Endothelial cell of umbilical vein (primary cell): ENCODE data around the gene PTN. TPM values are rescaled to one million over a fixed set of nuclear protein-coding genes. Genes with fewer than 3 reads are reported as not detected.

Experiments used
- BruUV-seq: library from RNA; stranded (reverse); fragments of 400-500 nt; replicated peaks from 2 replicates; lab custom pipeline; 2021; lab: Mats Ljungman, UMichigan
- CTCF ChIA-PET: fragments of 300-600, 350-600 bp; sonication (Branson Sonifier 250); formaldehyde crosslinking; loops from one replicate; lab custom pipeline; 2021; ENCODE audit warnings: antibody characterized with exemption, inconsistent platforms; lab: Charles Lee
- POLR2A ChIA-PET: fragments of 300-600, 350-600 bp; sonication (Branson Sonifier 250); formaldehyde crosslinking; loops from one replicate; lab custom pipeline; 2021; ENCODE audit warnings: antibody characterized with exemption, inconsistent platforms; lab: Charles Lee
- DNase-seq: peaks from one replicate; pipeline ENCODE4 v3.0.0-alpha.2; 2011; ENCODE audit warnings: low read depth, low spot score
- FAIRE-seq: peaks from 2 replicates; lab custom pipeline; 2011; peaks lifted over from hg19 to GRCh38; lab: Jason Lieb, UNC
- H2AFZ ChIP-seq: 2 replicates; pipeline ENCODE4 v1.6.0; 2012; ENCODE audit warnings: low read depth, low read length, control low read depth, inconsistent platforms
- H3K27ac ChIP-seq: 2 replicates; pipeline ENCODE4 v1.5.1; 2011; ENCODE audit warnings: low read depth, mild to moderate bottlenecking, control low read depth, low read length, moderate library complexity; ENCODE audit not compliant: insufficient read depth
- H3K27me3 ChIP-seq, 2 experiments: 2 replicates each; pipeline versions ENCODE4 v1.6.0 to v1.6.1; 2011; ENCODE audit warnings: low read length in 2 of 2, mixed read lengths in 1 of 2; ENCODE audit not compliant: control insufficient read depth in 2 of 2, insufficient read depth in 2 of 2
- H3K36me3 ChIP-seq, 2 experiments: 2 replicates in 1 of 2; 3 replicates in 1 of 2; pipeline ENCODE4 v1.5.1; 2011; ENCODE audit warnings: low read length in 2 of 2, mild to moderate bottlenecking in 1 of 2, moderate library complexity in 1 of 2; ENCODE audit not compliant: control insufficient read depth in 2 of 2, insufficient read depth in 2 of 2; ENCODE audit errors: extremely low read depth in 1 of 2
- H3K4me1 ChIP-seq: 3 replicates; pipeline ENCODE4 v1.5.1; 2011; ENCODE audit warnings: mild to moderate bottlenecking, low read length; ENCODE audit not compliant: control insufficient read depth, insufficient read depth; ENCODE audit errors: extremely low read depth
- H3K4me2 ChIP-seq: 2 replicates; pipeline ENCODE4 v1.6.1; 2011; ENCODE audit warnings: low read length, control low read depth, mixed read lengths; ENCODE audit not compliant: insufficient read depth
- H3K4me3 ChIP-seq, 3 experiments: fragments of 200-600 bp in 1 of 3; sonication (generic), shearing (Covaris generic) in 1 of 3; replicated peaks in 1 of 3; 2 replicates each; pipeline ENCODE4 v1.5.1; 2011 to 2016; ENCODE audit warnings: control low read depth in 3 of 3, low read length in 3 of 3, mild to moderate bottlenecking in 2 of 3, inconsistent platforms in 1 of 3, low read depth in 1 of 3, moderate library complexity in 1 of 3; ENCODE audit not compliant: insufficient read depth in 1 of 3
- H3K79me2 ChIP-seq: 2 replicates; pipeline ENCODE4 v1.6.0; 2012; ENCODE audit warnings: low read length, inconsistent platforms; ENCODE audit not compliant: control insufficient read depth, insufficient read depth
- H3K9ac ChIP-seq: replicated peaks from 2 replicates; pipeline ENCODE3; 2011; ENCODE audit warnings: low read length, control low read depth; ENCODE audit not compliant: insufficient read depth; ENCODE audit errors: extremely low read depth
- H3K9me1 ChIP-seq: replicated peaks from 3 replicates; pipeline ENCODE4 v1.6.0; 2011; ENCODE audit warnings: mild to moderate bottlenecking, low read length; ENCODE audit not compliant: control insufficient read depth, insufficient read depth; ENCODE audit errors: extremely low read depth
- H3K9me3 ChIP-seq: replicated peaks from 2 replicates; pipeline ENCODE4 v1.5.1; 2012; ENCODE audit warnings: low read length, inconsistent platforms; ENCODE audit not compliant: control insufficient read depth, insufficient read depth
- H4K20me1 ChIP-seq: replicated peaks from 2 replicates; pipeline ENCODE3; 2011; ENCODE audit warnings: mild to moderate bottlenecking, low read length; ENCODE audit not compliant: control insufficient read depth, insufficient read depth; ENCODE audit errors: extremely low read depth
- EZH2 ChIP-seq: IDR thresholded peaks from 2 replicates; pipeline ENCODE4 v1.6.1; 2012; ENCODE audit warnings: borderline replicate concordance, low read depth, mild to moderate bottlenecking, moderate library complexity, low read length, inconsistent platforms; ENCODE audit not compliant: severe bottlenecking
- FOS ChIP-seq: IDR thresholded peaks from 2 replicates; pipeline ENCODE4 v1.6.1; 2011; ENCODE audit warnings: mild to moderate bottlenecking, low read length, moderate library complexity, borderline replicate concordance; ENCODE audit not compliant: insufficient read depth
- GATA2 ChIP-seq: IDR thresholded peaks from 2 replicates; pipeline ENCODE4 v1.7.0; 2011; ENCODE audit warnings: low read depth, mild to moderate bottlenecking, moderate library complexity, mixed read lengths, low read length; ENCODE audit not compliant: insufficient read length, insufficient read depth
- JUN ChIP-seq: IDR thresholded peaks from 2 replicates; pipeline ENCODE4 v1.6.1; 2011; ENCODE audit warnings: borderline replicate concordance, low read depth; ENCODE audit not compliant: insufficient read length, insufficient read depth
- MYC ChIP-seq: IDR thresholded peaks from one replicate; pipeline ENCODE4 v1.6.1; 2011; ENCODE audit warnings: mild to moderate bottlenecking, low read depth, low read length
- POLR2A ChIP-seq: IDR thresholded peaks from 2 replicates; pipeline ENCODE4 v1.6.1; 2012; ENCODE audit warnings: low read depth, mild to moderate bottlenecking, control low read depth, low read length
- POLR2AphosphoS5 ChIP-seq: IDR thresholded peaks from 2 replicates; pipeline ENCODE4 v1.6.1; 2012; ENCODE audit warnings: low read depth, mild to moderate bottlenecking, control low read depth, low read length, moderate library complexity; ENCODE audit not compliant: insufficient read depth
- dilution Hi-C: fragments of 300-500 bp; cut with MboI; formaldehyde crosslinking; loops from one replicate; pipeline ENCODE4 v1.15.0; 2019; ENCODE audit warnings: low sequenced_read_pairs; ENCODE audit not compliant: extremely low pct_ligation_motif_present
- intact Hi-C: fragments of 100-400 bp; cut with micrococcal nuclease; formaldehyde crosslinking; loops from one replicate; pipeline ENCODE4 v1.10.0; 2022
- polyA plus RNA-seq, 4 experiments: library from polyadenylated mRNA; depleted of rRNA in 3 of 4; stranded (reverse) in 3 of 4; unstranded in 1 of 4; fragments of >200 nt; gene quantifications; 2 replicates each; pipeline versions ENCODE4 v1.2.1 to v1.2.3, GENCODE V29; 2011 to 2012; ENCODE audit warnings: missing spikeins in 1 of 4
- total RNA-seq: library from RNA; stranded (reverse); gene quantifications from 2 replicates; pipeline ENCODE4 v1.2.3, GENCODE V29; 2021
- TF ChIP-seq, protein P1 (sequence below), 2 donors: IDR thresholded peaks; 1 replicate in 1 of 2; 2 replicates in 1 of 2; pipeline ENCODE4 v1.5.1; 2011; ENCODE audit warnings: low read length in 2 of 2, mild to moderate bottlenecking in 2 of 2, moderate library complexity in 2 of 2, control low read depth in 1 of 2, inconsistent platforms in 1 of 2, low read depth in 1 of 2; ENCODE audit not compliant: insufficient read depth in 1 of 2; ENCODE audit errors: extremely low read depth in 1 of 2
- TF ChIP-seq, protein P2 (sequence below): IDR thresholded peaks from 2 replicates; pipeline ENCODE4 v1.6.1; 2011; ENCODE audit not compliant: insufficient read depth, insufficient read length

Gene PTN
- total and polyA plus RNA-seq, 2 donors (not counting 3 experiments of a cell fraction or from before 2014, with no cell fraction given): 0.07 TPM; not detected in 1

DNA sequence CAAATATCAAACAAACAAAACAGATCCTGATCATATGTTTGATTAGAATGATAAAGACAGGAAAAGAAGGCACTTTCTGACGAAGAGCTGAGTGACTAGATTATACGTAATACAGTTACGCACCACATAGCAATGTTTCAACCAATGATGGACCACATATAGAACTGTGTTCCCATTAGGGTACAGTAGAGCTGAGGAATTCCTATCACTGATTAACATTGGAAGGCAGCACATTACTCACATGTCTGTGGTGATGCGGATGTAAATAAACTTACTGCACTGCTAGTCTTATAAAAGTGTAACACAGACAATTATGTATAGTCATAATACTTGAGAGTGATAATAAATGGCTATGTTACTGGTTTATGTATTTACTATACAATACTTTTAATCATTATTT, 98.3 kb downstream of the PTN start:
- H3K27me3 ChIP-seq: no peaks in the 10 kb centered on the region
- H3K27ac ChIP-seq: no peak overlapping the region
- H4K20me1 ChIP-seq: no peaks in the 10 kb centered on the region
- no peaks in the 10 kb centered on the region for H3K4me1 ChIP-seq
- intact Hi-C loops (no loop called here), dilution Hi-C loops (no loop called here)
- H3K4me2 ChIP-seq: no peak overlapping the region
- no peak overlapping the region for H3K4me3 ChIP-seq
- no peak overlapping the region for H2AFZ ChIP-seq
- TF ChIP-seq EZH2: no peak
- TF ChIP-seq GATA2: no peak
- TF ChIP-seq FOS: no peak
- TF ChIP-seq, protein P1, sequence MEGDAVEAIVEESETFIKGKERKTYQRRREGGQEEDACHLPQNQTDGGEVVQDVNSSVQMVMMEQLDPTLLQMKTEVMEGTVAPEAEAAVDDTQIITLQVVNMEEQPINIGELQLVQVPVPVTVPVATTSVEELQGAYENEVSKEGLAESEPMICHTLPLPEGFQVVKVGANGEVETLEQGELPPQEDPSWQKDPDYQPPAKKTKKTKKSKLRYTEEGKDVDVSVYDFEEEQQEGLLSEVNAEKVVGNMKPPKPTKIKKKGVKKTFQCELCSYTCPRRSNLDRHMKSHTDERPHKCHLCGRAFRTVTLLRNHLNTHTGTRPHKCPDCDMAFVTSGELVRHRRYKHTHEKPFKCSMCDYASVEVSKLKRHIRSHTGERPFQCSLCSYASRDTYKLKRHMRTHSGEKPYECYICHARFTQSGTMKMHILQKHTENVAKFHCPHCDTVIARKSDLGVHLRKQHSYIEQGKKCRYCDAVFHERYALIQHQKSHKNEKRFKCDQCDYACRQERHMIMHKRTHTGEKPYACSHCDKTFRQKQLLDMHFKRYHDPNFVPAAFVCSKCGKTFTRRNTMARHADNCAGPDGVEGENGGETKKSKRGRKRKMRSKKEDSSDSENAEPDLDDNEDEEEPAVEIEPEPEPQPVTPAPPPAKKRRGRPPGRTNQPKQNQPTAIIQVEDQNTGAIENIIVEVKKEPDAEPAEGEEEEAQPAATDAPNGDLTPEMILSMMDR (IDR thresholded peaks at IDR 0.05; ENCODE audit: extremely low read depth in 1 of 2, insufficient read depth in 1 of 2, low read depth in 1 of 2, low read length in 2 of 2): no peak
- TF ChIP-seq POLR2AphosphoS5: no peak
- TF ChIP-seq MYC: no peak
- TF ChIP-seq, protein P2, sequence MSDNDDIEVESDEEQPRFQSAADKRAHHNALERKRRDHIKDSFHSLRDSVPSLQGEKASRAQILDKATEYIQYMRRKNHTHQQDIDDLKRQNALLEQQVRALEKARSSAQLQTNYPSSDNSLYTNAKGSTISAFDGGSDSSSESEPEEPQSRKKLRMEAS: no peak
- TF ChIP-seq JUN: no peak
- no peak for TF ChIP-seq POLR2A
- no peaks in the 10 kb centered on the region for H3K9me3 ChIP-seq
- H3K79me2 ChIP-seq: no peaks in the 10 kb centered on the region
- CTCF ChIA-PET: no interaction called here
- POLR2A ChIA-PET: no interaction called here
- BruUV-seq: no TSS peak
- DNase-seq (no peak), FAIRE-seq (no peak)
- H3K9me1 ChIP-seq: no peaks in the 10 kb centered on the region
- no peak overlapping the region for H3K9ac ChIP-seq
- no peaks in the 10 kb centered on the region for H3K36me3 ChIP-seq
